Measurements from ENCODE around the gene YIPF2.

GRCh38 chr19:10921910-10922637 is 6.4 kb downstream of the YIPF2 start:
- TF ChIP-seq, protein P1, sequence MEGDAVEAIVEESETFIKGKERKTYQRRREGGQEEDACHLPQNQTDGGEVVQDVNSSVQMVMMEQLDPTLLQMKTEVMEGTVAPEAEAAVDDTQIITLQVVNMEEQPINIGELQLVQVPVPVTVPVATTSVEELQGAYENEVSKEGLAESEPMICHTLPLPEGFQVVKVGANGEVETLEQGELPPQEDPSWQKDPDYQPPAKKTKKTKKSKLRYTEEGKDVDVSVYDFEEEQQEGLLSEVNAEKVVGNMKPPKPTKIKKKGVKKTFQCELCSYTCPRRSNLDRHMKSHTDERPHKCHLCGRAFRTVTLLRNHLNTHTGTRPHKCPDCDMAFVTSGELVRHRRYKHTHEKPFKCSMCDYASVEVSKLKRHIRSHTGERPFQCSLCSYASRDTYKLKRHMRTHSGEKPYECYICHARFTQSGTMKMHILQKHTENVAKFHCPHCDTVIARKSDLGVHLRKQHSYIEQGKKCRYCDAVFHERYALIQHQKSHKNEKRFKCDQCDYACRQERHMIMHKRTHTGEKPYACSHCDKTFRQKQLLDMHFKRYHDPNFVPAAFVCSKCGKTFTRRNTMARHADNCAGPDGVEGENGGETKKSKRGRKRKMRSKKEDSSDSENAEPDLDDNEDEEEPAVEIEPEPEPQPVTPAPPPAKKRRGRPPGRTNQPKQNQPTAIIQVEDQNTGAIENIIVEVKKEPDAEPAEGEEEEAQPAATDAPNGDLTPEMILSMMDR (IDR thresholded peaks at IDR 0.05), result no peak
- TF ChIP-seq POLR2A (IDR thresholded peaks at IDR 0.05), result no peak

Data from testis (tissue), 2 donors.